ENCODE data around the gene SHISA2. TPM values are rescaled to one million over a fixed set of nuclear protein-coding genes. Genes with fewer than 3 reads are reported as not detected.

SHISA2 gene
- total RNA-seq, 4 donors from 2014 or later, result 0.24 to 6.0 (median 0.29) TPM; not detected in 1

GRCh38 chr13:26010487-26011207, 41.2 kb downstream of the SHISA2 start:
- no peaks in the 10 kb centered on the region for H3K36me3 ChIP-seq
- no peak overlapping the region for H3K4me3 ChIP-seq
- TF ChIP-seq CTCF (IDR thresholded peaks at IDR 0.05), result no peak
- no peak for TF ChIP-seq POLR2A (IDR thresholded peaks at IDR 0.05)
- intact Hi-C loops (cut with DNase I; ENCODE audit: low total_unique reads), result no loop called here
- no peaks in the 10 kb centered on the region for H3K9me3 ChIP-seq
- H3K27me3 ChIP-seq, result no peaks in the 10 kb centered on the region
- no peak for DNase-seq
- no peak overlapping the region for H3K27ac ChIP-seq
- no peaks in the 10 kb centered on the region for H3K4me1 ChIP-seq

- no peak overlapping the region for H3K27ac ChIP-seq
- no peaks in the 10 kb centered on the region for H3K36me3 ChIP-seq
- H3K4me3 ChIP-seq, result no peak overlapping the region
- intact Hi-C loops (cut with DNase I; ENCODE audit: low total_unique reads), result no loop called here
- TF ChIP-seq POLR2A (IDR thresholded peaks at IDR 0.05) (no peak), CTCF (IDR thresholded peaks at IDR 0.05) (no peak)
- H3K4me1 ChIP-seq, result no peaks in the 10 kb centered on the region
- H3K27me3 ChIP-seq, result no peaks in the 10 kb centered on the region
- H3K9me3 ChIP-seq, result no peaks in the 10 kb centered on the region
- no peak for DNase-seq
Observed at GRCh38 chr13:26007261-26008125, 44.3 kb downstream of the SHISA2 start.

Other genes with a start within 250 kb of the SHISA2 start
- 10 to 100 TPM; 12.0 to 32.4 (median 20.0) TPM for gene RNF6, start 170.3 kb upstream of the SHISA2 start, total RNA-seq
- gene CDK8, start 202.1 kb upstream of the SHISA2 start, total RNA-seq, result 10 to 100 TPM in 3 of 4 donors, 1 to 10 TPM in 1; 6.7 to 17.9 (median 15.4) TPM